ENCODE data around the gene RBM6.
A peak's percentile ranks its signal among the peaks of the same experiment; 100 is the strongest.
"Not testable (repeated sequence)": the region's sequence is repeated elsewhere in the genome, so short reads cannot be mapped to it uniquely, and the experiment has no call there.

Gene RBM6

DNA sequence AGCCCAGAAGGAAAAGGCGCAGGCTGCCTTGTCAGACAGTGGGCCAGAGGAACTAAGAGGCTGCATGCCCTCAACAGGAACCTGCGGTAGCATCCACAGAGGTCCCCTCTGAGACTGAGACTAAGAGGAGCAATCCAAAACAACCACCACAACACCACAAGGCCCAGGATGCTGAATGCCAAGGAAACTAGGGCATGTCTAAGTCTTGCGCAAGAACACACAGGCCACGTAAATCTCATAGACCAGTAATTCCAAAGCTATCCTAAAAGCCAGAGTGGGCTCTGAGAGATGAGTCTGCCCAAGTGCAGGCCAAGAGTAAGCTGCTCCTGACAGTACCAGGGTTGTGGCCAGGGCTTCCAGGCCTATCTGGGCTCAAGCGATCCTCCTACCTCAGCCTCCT, 23.3 kb upstream of the RBM6 start:
- no peak for DNase-seq (ENCODE audit: extremely low read depth, low read depth)
- H3K4me3 ChIP-seq (replicated peaks; ENCODE audit: low read depth, low read length), result no peak overlapping the region
- TF ChIP-seq, protein P1, sequence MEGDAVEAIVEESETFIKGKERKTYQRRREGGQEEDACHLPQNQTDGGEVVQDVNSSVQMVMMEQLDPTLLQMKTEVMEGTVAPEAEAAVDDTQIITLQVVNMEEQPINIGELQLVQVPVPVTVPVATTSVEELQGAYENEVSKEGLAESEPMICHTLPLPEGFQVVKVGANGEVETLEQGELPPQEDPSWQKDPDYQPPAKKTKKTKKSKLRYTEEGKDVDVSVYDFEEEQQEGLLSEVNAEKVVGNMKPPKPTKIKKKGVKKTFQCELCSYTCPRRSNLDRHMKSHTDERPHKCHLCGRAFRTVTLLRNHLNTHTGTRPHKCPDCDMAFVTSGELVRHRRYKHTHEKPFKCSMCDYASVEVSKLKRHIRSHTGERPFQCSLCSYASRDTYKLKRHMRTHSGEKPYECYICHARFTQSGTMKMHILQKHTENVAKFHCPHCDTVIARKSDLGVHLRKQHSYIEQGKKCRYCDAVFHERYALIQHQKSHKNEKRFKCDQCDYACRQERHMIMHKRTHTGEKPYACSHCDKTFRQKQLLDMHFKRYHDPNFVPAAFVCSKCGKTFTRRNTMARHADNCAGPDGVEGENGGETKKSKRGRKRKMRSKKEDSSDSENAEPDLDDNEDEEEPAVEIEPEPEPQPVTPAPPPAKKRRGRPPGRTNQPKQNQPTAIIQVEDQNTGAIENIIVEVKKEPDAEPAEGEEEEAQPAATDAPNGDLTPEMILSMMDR (IDR thresholded peaks at IDR 0.05; ENCODE audit: low read depth, low read length, missing control alignments), result no peak

DNA sequence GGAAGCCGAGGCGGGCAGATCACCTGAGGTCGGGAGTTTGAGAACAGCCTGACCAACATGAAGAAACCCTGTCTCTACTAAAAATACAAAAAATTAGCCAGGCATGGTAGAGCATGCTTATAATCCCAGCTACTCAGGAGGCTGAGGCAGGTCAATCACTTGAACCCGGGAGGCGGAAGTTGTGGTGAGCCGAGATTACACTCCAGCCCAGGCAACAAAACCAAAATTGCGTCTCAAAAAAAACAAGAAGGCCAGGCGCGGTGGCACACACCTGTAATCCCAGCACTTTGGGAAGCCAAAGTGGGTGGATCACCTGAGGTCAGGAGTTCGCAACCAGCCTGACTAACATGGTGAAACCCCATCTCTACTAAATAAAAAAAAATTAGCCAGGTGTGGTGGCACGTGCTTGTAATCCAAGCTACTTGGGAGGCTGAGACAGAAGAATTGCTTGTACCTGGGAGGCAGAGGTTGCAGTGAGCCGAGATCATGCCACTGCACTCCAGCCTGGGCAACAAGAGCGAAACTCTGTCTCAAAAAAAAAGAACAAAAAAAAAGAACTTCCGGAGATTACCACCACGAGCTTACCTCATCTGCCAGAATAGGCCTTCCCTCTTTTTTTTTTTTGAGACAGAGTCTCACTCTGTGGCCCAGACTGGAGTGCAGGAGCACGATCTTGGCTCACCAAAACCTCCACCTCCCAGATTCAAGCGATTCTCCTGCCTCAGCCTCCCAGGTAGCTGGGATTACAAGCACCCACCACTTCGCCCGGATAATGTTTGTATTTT, 22.0 kb upstream of the RBM6 start:
- not testable (repeated sequence) for DNase-seq (ENCODE audit: extremely low read depth, low read depth); H3K4me3 ChIP-seq (replicated peaks; ENCODE audit: low read depth, low read length)

DNA sequence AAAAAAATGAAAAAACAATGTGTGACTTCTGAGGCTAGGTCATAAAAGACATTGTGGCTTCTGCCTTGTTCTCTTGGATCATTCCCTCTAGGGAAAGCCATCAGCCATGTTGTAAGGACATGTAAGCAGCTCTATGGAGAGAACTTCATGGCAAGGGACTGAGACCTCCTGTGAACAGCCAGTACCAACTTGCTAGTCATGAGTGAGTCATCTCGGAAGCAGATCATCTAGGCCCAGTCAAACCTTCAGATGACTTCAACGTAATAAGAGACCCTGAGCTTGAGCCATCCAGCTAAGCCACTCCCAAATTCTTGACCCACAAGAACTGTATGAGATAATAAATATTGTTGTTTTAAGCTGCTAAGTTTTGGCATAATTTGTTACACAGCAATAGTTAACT, 15.3 kb upstream of the RBM6 start:
- peak; percentile 63 for DNase-seq (ENCODE audit: extremely low read depth, low read depth)
- H3K4me3 ChIP-seq (replicated peaks; ENCODE audit: low read depth, low read length), result no peak overlapping the region
- TF ChIP-seq, protein P1 (IDR thresholded peaks at IDR 0.05; ENCODE audit: low read depth, low read length, missing control alignments), result no peak

DNA sequence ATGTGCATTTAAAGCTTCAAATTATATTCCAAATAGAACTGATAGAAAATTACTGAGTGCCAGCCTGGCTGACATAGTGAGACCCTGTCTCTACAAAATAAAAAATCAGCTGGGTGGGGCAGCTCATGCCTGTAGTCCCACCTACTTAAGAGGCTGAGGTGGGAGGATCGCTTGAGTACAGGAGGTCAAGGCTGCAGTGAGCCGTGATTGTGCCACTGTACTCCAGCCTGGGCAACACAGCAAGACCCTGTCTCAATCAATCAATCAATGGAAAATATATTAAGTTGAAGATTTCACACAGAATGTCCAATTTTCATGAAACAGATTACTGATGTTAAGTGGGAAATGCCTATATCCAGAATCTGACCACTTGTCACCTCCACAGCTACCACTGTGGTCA, 14.5 kb upstream of the RBM6 start:
- DNase-seq (ENCODE audit: extremely low read depth, low read depth), result no peak
- TF ChIP-seq, protein P1 (IDR thresholded peaks at IDR 0.05; ENCODE audit: low read depth, low read length, missing control alignments), result no peak

DNA sequence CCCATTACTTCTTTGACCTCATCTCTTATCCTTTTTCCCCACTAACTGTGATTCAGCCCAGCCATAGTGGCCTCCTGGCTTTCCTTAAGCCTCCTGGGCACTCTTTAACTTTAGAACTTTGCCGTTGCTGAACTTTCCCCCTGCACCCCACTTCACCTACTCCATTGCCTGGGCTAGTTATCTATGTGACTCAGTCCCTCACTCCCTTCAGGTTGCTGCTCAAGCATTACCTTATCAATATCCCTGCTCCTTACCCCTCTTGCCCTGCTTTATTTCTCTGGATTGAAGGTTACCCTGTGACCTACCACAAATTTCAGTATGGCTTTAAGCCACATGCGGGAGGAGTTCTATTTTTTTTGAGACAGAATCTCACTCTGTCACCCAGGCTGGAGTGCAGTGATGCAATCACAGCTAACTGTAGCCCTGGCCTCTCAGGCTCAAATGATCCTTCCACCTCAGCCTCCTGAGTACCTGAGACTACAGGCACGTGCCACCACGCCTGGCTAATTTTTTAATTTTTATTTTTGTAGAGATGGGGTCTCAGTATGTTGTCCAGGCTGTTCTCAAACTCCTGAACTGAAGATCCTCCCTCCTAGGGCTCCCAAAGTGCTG, 13.7 kb upstream of the RBM6 start:
- no peak for DNase-seq (ENCODE audit: extremely low read depth, low read depth)
- TF ChIP-seq, protein P1 (IDR thresholded peaks at IDR 0.05; ENCODE audit: low read depth, low read length, missing control alignments), result no peak
- H3K4me3 ChIP-seq (replicated peaks; ENCODE audit: low read depth, low read length), result no peak overlapping the region

More for the DNA sequence above, 14.5 kb upstream of the RBM6 start:
- H3K4me3 ChIP-seq (replicated peaks; ENCODE audit: low read depth, low read length), result no peak overlapping the region

DNA sequence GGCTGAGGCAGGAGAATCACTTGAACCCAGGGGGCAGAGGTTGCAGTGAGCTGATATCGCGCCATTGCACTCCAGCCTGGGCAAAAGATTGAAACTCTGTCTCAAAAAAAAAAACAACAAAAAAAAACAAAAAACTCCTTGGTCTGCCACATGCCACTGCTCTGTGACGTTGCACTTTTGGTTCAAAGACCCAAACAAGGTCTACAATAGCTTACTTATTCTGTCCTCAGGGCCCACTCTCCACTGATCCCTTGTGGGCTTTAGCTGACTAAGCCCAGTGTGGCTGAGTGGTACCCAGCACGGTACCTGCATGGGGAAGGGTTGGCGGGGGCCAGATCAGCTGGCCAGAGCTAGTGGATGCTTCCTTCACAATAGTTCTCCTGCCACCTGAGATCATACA, 12.2 kb upstream of the RBM6 start:
- no peak for DNase-seq (ENCODE audit: extremely low read depth, low read depth)

DNA sequence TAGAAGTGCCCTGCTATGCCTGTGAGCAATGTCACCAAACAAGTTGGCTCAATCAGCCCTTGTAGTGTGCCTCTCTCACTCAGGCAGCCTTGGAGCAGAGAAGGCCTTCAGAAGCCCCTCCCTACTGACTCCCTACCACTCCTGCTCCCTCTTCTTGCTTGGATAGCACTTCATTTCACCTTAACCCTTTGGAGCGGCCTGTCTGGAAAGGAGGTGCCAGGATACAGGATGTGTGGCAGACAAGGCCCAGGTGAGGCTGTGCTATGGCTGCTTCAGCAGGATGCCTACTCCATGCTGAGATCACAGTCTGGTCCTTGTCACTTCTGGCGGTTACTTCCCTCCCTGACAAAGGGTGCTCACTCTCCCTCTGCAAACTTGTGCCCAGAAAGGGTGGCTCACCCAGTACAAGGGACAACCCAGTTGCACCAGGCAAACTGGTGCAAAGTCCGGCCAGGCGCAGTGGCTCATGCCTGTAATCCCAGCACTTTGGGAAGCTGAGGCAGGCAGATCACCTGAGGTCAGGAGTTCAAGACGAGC, 11.4 kb upstream of the RBM6 start:
- H3K4me3 ChIP-seq (replicated peaks; ENCODE audit: low read depth, low read length), result peak overlapping the region; percentile 67

More for the DNA sequence above, 12.2 kb upstream of the RBM6 start:
- H3K4me3 ChIP-seq (replicated peaks; ENCODE audit: low read depth, low read length), result no peak overlapping the region
- TF ChIP-seq, protein P1 (IDR thresholded peaks at IDR 0.05; ENCODE audit: low read depth, low read length, missing control alignments), result no peak

More for the DNA sequence above, 11.4 kb upstream of the RBM6 start:
- no peak for DNase-seq (ENCODE audit: extremely low read depth, low read depth)
- TF ChIP-seq, protein P1 (IDR thresholded peaks at IDR 0.05; ENCODE audit: low read depth, low read length, missing control alignments), result no peak

Data from HFF-Myc (cell line).